H1 (cell line): Measurements from ENCODE around the gene GRAMD4. TPM values are rescaled to one million over a fixed set of nuclear protein-coding genes. Genes with fewer than 3 reads are reported as not detected.

Experiments used
- CTCF ChIA-PET: fragments of 300-600 bp; sonication (Branson Sonifier 250); formaldehyde crosslinking; loops from one replicate; lab custom pipeline; 2021; ENCODE audit not compliant: partially characterized antibody; lab: Charles Lee
- POLR2A ChIA-PET: fragments of 300-600 bp; sonication (Branson Sonifier 250); formaldehyde crosslinking; loops from one replicate; lab custom pipeline; 2021; ENCODE audit warnings: inconsistent platforms; ENCODE audit not compliant: partially characterized antibody; lab: Charles Lee
- DNase-seq, 2 experiments: peaks; one replicate each; pipeline versions ENCODE4 v3.0.0 to v3.0.0-alpha.2; 2010 to 2022; ENCODE audit warnings: low spot score in 2 of 2, low read depth in 1 of 2, mixed read lengths in 1 of 2
- FAIRE-seq: peaks from 2 replicates; lab custom pipeline; 2011; peaks lifted over from hg19 to GRCh38; lab: Jason Lieb, UNC
- H2AFZ ChIP-seq: 2 replicates; pipeline ENCODE4 v1.8.1; 2012; ENCODE audit warnings: low read length, inconsistent platforms
- H2AK5ac ChIP-seq: 2 replicates; pipeline ENCODE4 v1.6.1; 2013; ENCODE audit warnings: low read depth, low read length
- H2BK120ac ChIP-seq: replicated peaks from 2 replicates; pipeline ENCODE3; 2013; ENCODE audit warnings: low read depth, low read length, inconsistent platforms
- H2BK12ac ChIP-seq: 2 replicates; pipeline ENCODE4 v1.6.1; 2013; ENCODE audit warnings: low read depth, low read length
- H2BK15ac ChIP-seq: 2 replicates; pipeline ENCODE4 v1.6.1; 2013; ENCODE audit warnings: low read length
- H2BK20ac ChIP-seq: 2 replicates; pipeline ENCODE4 v1.6.1; 2013; ENCODE audit warnings: low read length
- H2BK5ac ChIP-seq: 2 replicates; pipeline ENCODE4 v1.6.1; 2013; ENCODE audit warnings: low read depth, low read length
- H3K14ac ChIP-seq: 2 replicates; pipeline ENCODE4 v1.6.1; 2013; ENCODE audit warnings: inconsistent platforms; ENCODE audit not compliant: insufficient read length
- H3K18ac ChIP-seq: 2 replicates; pipeline ENCODE4 v1.6.1; 2013; ENCODE audit warnings: low read length; ENCODE audit errors: extremely low read depth
- H3K23ac ChIP-seq: 2 replicates; pipeline ENCODE4 v1.6.1; 2013; ENCODE audit warnings: inconsistent platforms; ENCODE audit not compliant: insufficient read length
- H3K23me2 ChIP-seq: 2 replicates; pipeline ENCODE4 v1.6.1; 2013; ENCODE audit warnings: low read depth, low read length
- H3K27ac ChIP-seq: 2 replicates; pipeline ENCODE4 v1.6.1; 2011; ENCODE audit warnings: low read depth, low read length, inconsistent platforms
- H3K27me3 ChIP-seq, 4 experiments: replicated peaks in 1 of 4; 1 replicate in 1 of 4; 2 replicates in 3 of 4; pipeline versions ENCODE4 v1.6.1 to v1.8.1; 2011 to 2013; ENCODE audit warnings: low read length in 3 of 4, mild to moderate bottlenecking in 3 of 4, inconsistent platforms in 2 of 4, mixed read lengths in 2 of 4, moderate library complexity in 1 of 4; ENCODE audit not compliant: control insufficient read depth in 3 of 4, insufficient read depth in 3 of 4; ENCODE audit errors: extremely low read depth in 1 of 4
- H3K36me3 ChIP-seq, 4 experiments: 2 replicates each; pipeline versions ENCODE4 v1.6.1 to v1.8.1; 2011 to 2013; ENCODE audit warnings: mild to moderate bottlenecking in 4 of 4, low read length in 3 of 4, moderate library complexity in 2 of 4, control low read depth in 1 of 4, inconsistent platforms in 1 of 4; ENCODE audit not compliant: insufficient read depth in 4 of 4, control insufficient read depth in 2 of 4
- H3K4ac ChIP-seq: replicated peaks from 2 replicates; pipeline ENCODE3; 2013; ENCODE audit warnings: low read length, low read depth, mixed read lengths, inconsistent platforms; ENCODE audit not compliant: insufficient read length
- H3K4me1 ChIP-seq, 4 experiments: replicated peaks in 1 of 4; 1 replicate in 1 of 4; 2 replicates in 3 of 4; pipeline versions ENCODE4 v1.6.1 to v1.8.1; 2011 to 2013; ENCODE audit warnings: low read length in 3 of 4, inconsistent platforms in 2 of 4, mixed read lengths in 1 of 4; ENCODE audit not compliant: insufficient read depth in 4 of 4, control insufficient read depth in 3 of 4
- H3K4me2 ChIP-seq, 2 experiments: 2 replicates each; pipeline versions ENCODE4 v1.6.1 to v1.8.1; 2011 to 2013; ENCODE audit warnings: low read depth in 2 of 2, low read length in 2 of 2, control low read depth in 1 of 2, inconsistent platforms in 1 of 2, mild to moderate bottlenecking in 1 of 2; ENCODE audit not compliant: insufficient read depth in 1 of 2
- H3K4me3 ChIP-seq, 4 experiments: fragments of 200-600, 300-600 bp in 1 of 4; sonication (generic), shearing (Covaris generic), sonication (Bioruptor Twin) in 1 of 4; 2 replicates each; pipeline versions ENCODE4 v1.5.1 to v1.8.1; 2011 to 2016; ENCODE audit warnings: low read length in 4 of 4, low read depth in 3 of 4, control low read depth in 2 of 4, inconsistent platforms in 2 of 4, mild to moderate bottlenecking in 2 of 4, mixed read lengths in 1 of 4, moderate library complexity in 1 of 4; ENCODE audit not compliant: insufficient read depth in 2 of 4; ENCODE audit errors: extremely low read depth in 1 of 4
- H3K56ac ChIP-seq: replicated peaks from 2 replicates; pipeline ENCODE3; 2013; ENCODE audit warnings: low read depth, mild to moderate bottlenecking, mixed read lengths, low read length, inconsistent platforms; ENCODE audit not compliant: insufficient read length
- H3K79me1 ChIP-seq: 2 replicates; pipeline ENCODE4 v1.6.1; 2013; ENCODE audit warnings: low read depth, low read length, control low read depth
- H3K79me2 ChIP-seq, 2 experiments: 2 replicates each; pipeline versions ENCODE4 v1.6.1 to v1.8.1; 2012 to 2013; ENCODE audit warnings: low read length in 2 of 2, mild to moderate bottlenecking in 2 of 2, inconsistent platforms in 1 of 2; ENCODE audit not compliant: insufficient read depth in 2 of 2, control insufficient read depth in 1 of 2
- H3K9ac ChIP-seq, 4 experiments: replicated peaks in 1 of 4; 1 replicate in 1 of 4; 2 replicates in 3 of 4; pipeline versions ENCODE4 v1.6.1 to v1.8.1; 2011 to 2013; ENCODE audit warnings: low read depth in 3 of 4, low read length in 3 of 4, control low read depth in 2 of 4, mild to moderate bottlenecking in 2 of 4, moderate library complexity in 2 of 4, inconsistent platforms in 1 of 4; ENCODE audit errors: extremely low read depth in 1 of 4
- H3K9me3 ChIP-seq, 2 experiments: 2 replicates each; pipeline versions ENCODE4 v1.6.1 to v1.8.1; 2012 to 2013; ENCODE audit warnings: mild to moderate bottlenecking in 2 of 2, moderate library complexity in 2 of 2, control low read depth in 1 of 2, inconsistent platforms in 1 of 2, low read depth in 1 of 2, low read length in 1 of 2, mixed read lengths in 1 of 2; ENCODE audit not compliant: insufficient read depth in 2 of 2
- H4K20me1 ChIP-seq, 2 experiments: replicated peaks in 1 of 2; 2 replicates each; pipeline versions ENCODE3 to v1.8.1; 2011 to 2013; ENCODE audit warnings: inconsistent platforms in 2 of 2, low read length in 2 of 2, mild to moderate bottlenecking in 1 of 2; ENCODE audit not compliant: insufficient read depth in 2 of 2, control insufficient read depth in 1 of 2
- H4K5ac ChIP-seq: 2 replicates; pipeline ENCODE4 v1.6.1; 2013; ENCODE audit warnings: low read length, low read depth, mixed read lengths, inconsistent platforms; ENCODE audit not compliant: insufficient read length
- H4K8ac ChIP-seq: 2 replicates; pipeline ENCODE4 v1.8.0; 2013; ENCODE audit warnings: mild to moderate bottlenecking, moderate library complexity, low read length, inconsistent platforms; ENCODE audit not compliant: insufficient read depth; ENCODE audit errors: extremely low read depth
- H4K91ac ChIP-seq: replicated peaks from 2 replicates; pipeline ENCODE3; 2013; ENCODE audit warnings: low read length, mixed read lengths, inconsistent platforms; ENCODE audit not compliant: insufficient read length
- BRCA1 ChIP-seq: IDR thresholded peaks from 2 replicates; pipeline ENCODE4 v1.6.1; 2012; ENCODE audit warnings: low read depth, low read length, improper control_type of control experiment
- CTBP2 ChIP-seq: IDR thresholded peaks from 2 replicates; pipeline ENCODE4 v1.7.0; 2011; ENCODE audit warnings: borderline replicate concordance, mild to moderate bottlenecking, moderate library complexity, mixed read lengths, low read length; ENCODE audit not compliant: insufficient read depth, insufficient read length
- JUN ChIP-seq: IDR thresholded peaks from 2 replicates; pipeline ENCODE4 v1.6.1; 2011; ENCODE audit warnings: low read depth, mild to moderate bottlenecking, improper control_type of control experiment, low read length
- NRF1 ChIP-seq: IDR thresholded peaks from 2 replicates; pipeline ENCODE4 v1.6.1; 2011; ENCODE audit warnings: mild to moderate bottlenecking, low read depth, low read length, improper control_type of control experiment
- WGBS, 2 experiments: shearing (Covaris generic) in 1 of 2; methylation state at CpG; one replicate each; pipeline versions ENCODE4 v1.1.6 to v1.1.7; 2013 to 2015; ENCODE audit warnings: low lambda C conversion rate in 2 of 2, mixed read lengths in 2 of 2, inconsistent platforms in 1 of 2, low coverage in 1 of 2, missing lambda C conversion rate in 1 of 2; ENCODE audit not compliant: insufficient replicate concordance in 2 of 2, insufficient coverage in 1 of 2, insufficient read length in 1 of 2; ENCODE audit errors: extremely low coverage in 1 of 2, missing lambda C conversion rate in 1 of 2; 5-methylcytosine and 5-hydroxymethylcytosine counted together
- polyA plus RNA-seq, 7 experiments: library from polyadenylated mRNA; depleted of rRNA in 3 of 7; stranded (reverse) in 5 of 7; unstranded in 2 of 7; fragments of >200 nt in 5 of 7; fragments of 200-250 nt in 2 of 7; gene quantifications; 1 replicate in 5 of 7; 2 replicates in 1 of 7; 4 replicates in 1 of 7; pipeline versions ENCODE4 v1.2.1 to v1.2.3, GENCODE V29; 2011 to 2013; ENCODE audit warnings: missing spikeins in 2 of 7, mixed read lengths in 2 of 7
- total RNA-seq: library from RNA; stranded (reverse); fragmentation: NEBNext Ultra II Directional; extraction: Animal tissue kit (Norgen Biotek cat#: 25700); gene quantifications from 2 replicates; pipeline ENCODE4 v1.2.1, GENCODE V29; 2021

Gene GRAMD4
- total and polyA plus RNA-seq, 2 of the 8 experiments (the other 6 are each of a cell fraction or from before 2014, with no cell fraction given): 7.9 to 25.6 TPM

- no peak overlapping the region for H3K14ac ChIP-seq
- H3K79me2 ChIP-seq: no peaks in the 10 kb centered on the region
- no peak overlapping the region for H3K4ac ChIP-seq
- no peak overlapping the region for H2BK12ac ChIP-seq
- H3K23ac ChIP-seq: no peak overlapping the region
- H3K4me3 ChIP-seq: no peak overlapping the region
- H2BK20ac ChIP-seq: no peak overlapping the region
- H3K4me1 ChIP-seq: peaks cover 0 to 2% (median 0%) of the 10 kb centered on the region in 4 experiments; a peak in 1 of 7 replicates
- no peak overlapping the region for H4K91ac ChIP-seq
- H3K18ac ChIP-seq: no peak overlapping the region
- H3K9ac ChIP-seq: no peak overlapping the region
- H3K56ac ChIP-seq: no peak overlapping the region
- no peak overlapping the region for H3K4me2 ChIP-seq
- H3K79me1 ChIP-seq: peaks cover 3% of the 10 kb centered on the region; the same call in 1 of the 2 replicates
- no peak overlapping the region for H2AFZ ChIP-seq
- 90% methylated on average over 17 of the region's 22 CpGs; no CpG with 5 or more reads in 1 of the 2 experiments for WGBS, 2 experiments
- H3K9me3 ChIP-seq: no peaks in the 10 kb centered on the region
- TF ChIP-seq BRCA1: no peak
- no peak for TF ChIP-seq JUN
- no peak for TF ChIP-seq CTBP2
- TF ChIP-seq NRF1: no peak
- FAIRE-seq (no peak), DNase-seq (no peak)
- POLR2A ChIA-PET: no interaction called here
- CTCF ChIA-PET: interaction anchor here (0.8 to 4.0 kb wide), 6 partner anchors 10 to 117 kb away, joined by 3 to 13 read pairs (median 4); no protein-coding TSS in a partner anchor
- no peaks in the 10 kb centered on the region for H3K36me3 ChIP-seq
- no peak overlapping the region for H2BK15ac ChIP-seq
- H2BK5ac ChIP-seq: no peak overlapping the region
- no peak overlapping the region for H2BK120ac ChIP-seq
- H3K27me3 ChIP-seq: no peaks in the 10 kb centered on the region
- no peaks in the 10 kb centered on the region for H3K23me2 ChIP-seq
- no peak overlapping the region for H4K5ac ChIP-seq
- H4K8ac ChIP-seq: no peak overlapping the region
- H3K27ac ChIP-seq: no peak overlapping the region
- H2AK5ac ChIP-seq: no peak overlapping the region
- peaks cover 0 to 6% of the 10 kb centered on the region in 2 experiments for H4K20me1 ChIP-seq
Measured at GRCh38 chr22:46661221-46661851, 41.1 kb downstream of the GRAMD4 start.
